Measurements from ENCODE around the gene ALKBH3.

ALKBH3 gene

DNA sequence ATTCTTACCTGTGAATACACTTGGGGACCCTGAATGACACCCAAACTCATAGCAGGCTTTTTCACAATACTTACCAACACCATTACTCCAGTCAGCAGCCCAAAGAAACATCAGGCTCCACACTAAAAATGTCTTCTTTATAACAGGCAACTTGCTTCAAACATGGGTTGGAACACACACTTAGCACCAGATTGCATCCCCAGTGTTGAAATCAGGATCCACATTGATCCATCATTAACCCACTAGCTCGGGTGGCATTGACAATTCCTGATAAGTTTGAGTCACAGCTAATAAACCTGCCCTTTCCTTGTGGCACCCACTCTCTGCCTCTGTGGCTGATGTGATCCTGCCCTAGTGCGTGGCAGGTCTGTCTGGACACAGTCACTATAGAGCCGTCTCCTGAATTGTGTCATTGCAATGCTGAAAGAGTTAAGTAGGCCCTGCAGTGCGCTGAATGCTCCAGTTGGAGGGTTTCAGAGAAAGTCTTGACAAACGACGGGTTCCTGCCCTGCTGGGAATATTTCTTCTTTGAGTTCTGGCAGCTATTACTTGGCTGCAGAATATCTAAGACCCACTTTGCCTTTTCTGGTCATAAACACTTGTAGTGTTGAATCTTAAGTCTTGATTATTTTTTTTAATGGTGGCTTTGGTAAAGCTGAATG is 42.2 kb downstream of the ALKBH3 start:
- no peak for DNase-seq (ENCODE audit: low read depth in 2 of 2)

DNA sequence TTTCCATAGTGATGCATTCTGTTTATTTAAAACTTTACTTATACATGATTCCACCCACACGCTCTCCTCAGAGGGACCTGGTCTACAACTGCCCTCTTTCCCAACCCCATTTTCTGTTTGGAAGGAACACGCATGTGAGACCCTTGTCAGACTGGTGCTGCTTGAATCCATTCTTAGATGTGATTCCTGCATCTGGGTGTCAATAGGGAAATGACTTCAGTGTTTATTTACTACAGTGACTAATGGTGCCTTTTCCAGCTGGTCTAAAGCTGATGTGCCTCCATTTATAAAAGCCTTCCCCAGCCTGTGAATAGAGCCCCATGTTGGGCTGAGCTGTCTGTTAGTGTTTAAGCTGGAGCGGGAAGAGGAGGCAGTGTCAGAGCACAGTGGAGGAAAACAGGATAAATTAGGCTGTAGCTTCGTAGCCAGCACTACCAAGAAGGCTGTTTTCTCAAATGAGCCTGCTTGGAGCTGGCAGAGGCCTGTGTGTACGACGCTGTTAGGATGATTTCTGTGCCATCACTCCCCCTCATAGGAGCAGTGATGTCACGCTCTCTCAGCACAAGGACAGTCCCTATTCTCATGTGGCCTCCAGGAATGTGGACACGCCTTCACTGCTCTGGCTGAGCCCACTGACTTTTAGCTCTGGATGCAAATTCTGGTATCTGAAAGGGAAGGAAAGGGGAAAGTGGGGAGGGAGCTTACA is 42.9 kb downstream of the ALKBH3 start:
- no peak for DNase-seq (ENCODE audit: low read depth in 2 of 2)

DNA sequence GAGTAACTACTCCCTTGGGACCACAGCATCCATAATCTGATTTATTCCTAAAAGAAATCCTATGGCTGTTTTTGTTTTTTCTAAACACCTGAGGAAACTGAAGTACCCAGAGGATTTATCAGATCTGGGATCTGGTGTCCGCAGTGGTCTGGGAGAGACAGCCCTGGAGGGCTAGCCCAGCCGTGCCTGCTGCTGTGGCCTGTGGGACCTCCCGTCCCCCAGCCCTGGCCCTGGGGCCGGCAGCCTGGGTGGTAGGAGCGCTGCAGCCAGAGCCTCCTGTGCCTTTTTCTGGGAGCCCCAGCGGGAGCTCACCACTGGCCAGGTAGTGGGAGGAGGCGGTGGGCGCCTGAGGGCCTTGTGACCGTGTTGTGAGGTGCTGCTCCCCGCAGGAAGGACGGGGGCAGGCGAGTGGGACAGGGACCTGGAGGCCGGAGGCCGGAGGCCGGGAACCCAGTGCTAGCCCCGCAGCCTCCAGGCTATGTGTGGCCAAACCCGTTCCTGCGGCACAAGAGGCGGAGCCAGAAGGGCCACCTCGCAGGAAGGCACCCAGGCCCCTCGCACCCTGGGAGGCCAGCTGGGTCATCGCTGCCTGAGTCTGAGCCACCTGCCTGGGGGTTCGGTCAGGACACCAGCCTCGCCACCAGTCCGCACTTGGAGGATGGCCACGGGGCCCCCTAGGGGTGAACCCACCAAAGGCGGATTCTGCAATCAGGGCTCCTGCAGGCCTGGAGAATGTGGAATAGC is 43.7 kb downstream of the ALKBH3 start:
- no peak for DNase-seq (ENCODE audit: low read depth in 2 of 2)

DNA sequence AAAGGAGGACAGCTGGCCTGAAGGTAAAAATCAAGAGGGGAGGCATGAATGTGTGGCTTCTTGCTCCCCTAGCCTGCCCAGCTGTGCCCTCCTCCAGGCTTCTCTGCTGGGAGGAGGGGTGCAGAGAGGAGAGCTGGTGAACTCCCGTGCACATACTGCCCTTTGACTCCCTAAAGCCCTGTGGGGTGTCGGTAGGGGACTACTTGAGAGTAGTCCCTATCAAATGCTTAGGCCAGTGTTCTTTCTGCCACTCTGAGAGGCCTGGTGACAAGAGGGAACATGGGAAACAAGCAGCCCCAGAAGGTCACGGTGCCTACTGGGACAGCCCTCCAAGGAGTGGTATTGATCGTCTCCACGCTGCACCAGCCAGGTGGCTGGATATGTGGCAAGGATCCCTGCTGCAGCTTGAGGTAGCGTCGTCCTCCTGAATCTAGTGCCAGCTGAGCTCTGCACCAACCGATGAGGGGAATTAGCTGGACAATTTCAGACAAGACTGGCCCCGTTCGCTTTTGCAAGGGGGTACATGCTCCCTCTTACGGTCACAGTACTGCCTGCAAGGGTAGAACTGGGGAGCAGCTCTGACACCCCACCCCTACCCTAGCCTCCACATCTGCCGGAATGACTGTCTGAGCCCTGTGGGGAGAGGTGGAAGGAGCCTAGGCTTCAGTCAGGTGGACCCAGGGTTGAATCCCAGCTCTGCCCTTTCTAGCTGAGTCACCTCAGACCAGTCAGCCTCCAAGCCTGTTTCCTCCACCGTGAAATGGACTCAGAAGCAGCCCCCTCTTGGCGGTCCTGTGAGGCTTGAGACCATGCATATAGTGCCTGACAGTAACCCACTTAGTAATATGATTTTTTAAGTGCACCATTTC is 44.7 kb downstream of the ALKBH3 start:
- no peak for DNase-seq (ENCODE audit: low read depth in 2 of 2)

DNA sequence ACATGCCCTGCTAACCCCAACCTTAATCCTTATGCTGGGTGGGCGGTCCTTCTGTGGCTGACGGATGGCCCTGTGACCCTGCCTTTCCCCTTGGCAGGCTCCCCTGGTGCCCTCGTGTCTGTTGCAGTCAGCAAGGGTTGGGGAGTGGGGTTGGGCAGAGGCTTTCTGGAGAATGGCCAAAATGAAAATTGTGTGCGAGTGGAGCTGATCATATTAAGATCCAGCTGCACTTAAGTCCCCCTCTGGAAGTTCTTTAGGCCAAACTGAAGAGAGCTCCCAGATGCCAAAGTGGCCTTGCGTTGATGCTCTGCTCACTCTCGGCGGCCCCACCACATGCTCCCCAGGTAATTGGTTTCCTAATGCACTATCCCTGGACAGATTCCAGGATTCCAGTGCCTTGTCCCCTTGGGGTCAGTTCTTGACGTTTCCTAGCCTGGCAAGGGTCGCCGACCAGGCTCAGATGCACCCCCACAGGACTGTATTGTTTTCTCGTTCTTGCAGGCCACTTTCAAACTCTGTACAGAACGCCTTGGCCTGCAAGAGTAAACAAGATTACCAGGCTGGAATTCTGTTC is 45.4 kb downstream of the ALKBH3 start:
- no peak for DNase-seq (ENCODE audit: low read depth in 2 of 2)

DNA sequence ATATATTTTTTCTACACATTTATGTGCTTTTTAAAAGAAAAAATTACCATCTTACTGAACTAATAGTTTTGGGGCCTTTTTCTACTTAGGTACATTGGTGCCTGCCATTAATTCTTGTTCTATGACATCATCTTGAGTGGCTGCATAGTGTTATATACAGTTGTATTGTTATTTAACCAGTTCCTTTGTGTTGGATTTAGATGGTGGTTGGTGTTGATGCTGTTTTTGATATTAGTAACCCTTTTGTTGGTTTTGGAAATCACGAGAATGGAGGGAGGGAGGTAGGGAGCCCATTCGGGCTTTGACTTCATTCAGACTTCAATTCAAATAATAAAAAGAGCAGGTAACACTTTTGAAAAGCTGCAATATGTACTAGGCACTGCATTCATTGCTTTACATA is 46.4 kb downstream of the ALKBH3 start:
- no peak for DNase-seq (ENCODE audit: low read depth in 2 of 2)

DNA sequence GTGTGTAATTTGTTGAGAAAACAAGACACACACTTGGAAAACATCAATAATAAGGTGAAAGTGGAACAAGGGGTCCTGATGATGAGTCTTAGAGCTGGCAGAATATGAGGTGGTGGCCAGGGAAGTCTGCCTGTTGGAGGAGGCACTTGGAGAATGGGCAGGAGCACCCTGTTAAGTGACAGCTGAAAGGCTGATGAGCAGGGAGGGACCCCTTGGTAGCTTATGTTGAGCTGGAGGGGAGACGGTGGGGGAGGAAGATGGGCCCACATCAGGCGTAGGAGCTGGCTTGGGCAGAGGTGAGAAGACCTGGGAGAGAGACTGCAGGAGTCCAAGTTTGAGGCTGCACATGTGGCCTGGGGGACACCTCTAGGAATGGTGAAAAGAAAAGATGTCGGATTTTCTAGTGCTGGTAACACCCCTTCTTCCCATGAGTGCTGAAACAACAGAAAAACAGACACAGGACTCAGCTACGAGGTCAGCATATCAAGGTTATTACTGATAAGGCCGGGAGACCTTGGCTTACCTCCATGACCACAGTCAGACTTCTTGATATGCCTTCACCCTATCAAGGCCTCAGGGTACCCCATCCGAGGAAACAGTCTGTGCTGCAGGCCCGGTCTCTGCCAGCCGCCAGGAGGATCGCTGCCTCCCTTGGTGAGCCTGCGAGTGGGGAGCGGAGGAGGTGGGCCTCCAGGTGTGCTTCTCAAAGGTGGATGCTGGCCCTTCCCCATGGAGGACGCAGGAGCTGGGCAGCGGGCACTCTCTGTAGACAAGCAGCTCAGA is 47.5 kb downstream of the ALKBH3 start:
- no peak for DNase-seq (ENCODE audit: low read depth in 2 of 2)

DNA sequence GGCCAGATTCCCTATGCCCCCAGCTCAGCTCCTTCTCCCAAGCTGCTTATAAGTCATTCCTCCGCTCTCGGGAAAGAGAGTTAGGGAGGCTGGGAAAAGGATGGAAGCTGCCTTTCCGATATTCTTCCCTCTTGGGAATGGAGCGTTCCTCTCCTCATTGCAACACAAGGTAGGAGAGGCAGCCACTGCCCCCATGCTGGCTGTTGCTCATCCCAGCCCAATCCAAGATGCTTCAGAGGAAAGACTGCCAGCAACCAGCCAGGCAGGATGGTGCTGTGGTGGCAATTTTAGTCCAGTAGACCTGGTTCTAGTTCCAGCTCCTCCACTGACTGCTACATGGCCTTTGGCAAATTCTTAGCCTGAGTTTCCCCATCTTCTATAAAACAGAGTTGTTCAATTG is 48.1 kb downstream of the ALKBH3 start:
- DNase-seq (ENCODE audit: low read depth in 2 of 2), result no peak

DNA sequence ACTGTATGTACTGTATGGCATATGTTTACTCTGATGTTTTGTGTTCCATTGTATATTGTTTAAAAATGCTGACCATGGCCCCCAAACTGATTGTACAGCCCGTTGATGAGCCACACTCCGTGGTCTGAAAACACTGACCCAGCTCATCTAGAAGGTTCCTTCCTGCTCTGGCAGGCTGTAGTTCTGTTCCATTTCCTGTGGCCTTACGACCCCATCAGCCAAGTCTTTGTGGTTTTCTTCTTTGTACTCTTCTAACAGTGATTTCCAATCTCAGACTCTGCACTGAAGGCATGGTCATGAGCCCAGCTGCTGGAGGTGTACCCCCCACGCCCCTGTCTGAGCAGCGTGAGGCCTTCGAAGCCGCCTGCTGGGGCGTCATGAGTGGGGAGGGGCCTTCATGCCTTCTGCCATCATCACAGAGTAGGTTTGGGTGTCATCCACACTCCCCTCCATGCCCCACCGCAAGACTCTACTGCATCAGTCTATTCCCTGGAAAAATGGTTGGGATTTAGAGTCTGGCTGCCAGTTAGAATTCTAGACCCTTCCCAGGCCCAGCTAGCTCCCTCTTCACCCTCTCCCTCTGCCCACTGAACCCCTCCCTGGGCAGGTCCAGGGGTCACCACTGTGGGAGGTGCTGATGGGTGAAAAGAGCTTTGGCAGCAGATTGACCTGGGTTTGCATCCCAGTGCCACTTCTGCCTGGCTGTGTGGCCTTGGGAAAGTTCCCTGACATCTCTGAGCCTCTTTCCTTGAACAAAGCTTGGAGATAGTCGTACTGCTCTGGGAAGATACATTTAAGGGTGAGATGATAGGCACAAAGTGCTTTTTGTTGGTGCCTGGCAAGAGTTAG is 50.5 kb downstream of the ALKBH3 start:
- DNase-seq (ENCODE audit: low read depth in 2 of 2), result no peak

DNA sequence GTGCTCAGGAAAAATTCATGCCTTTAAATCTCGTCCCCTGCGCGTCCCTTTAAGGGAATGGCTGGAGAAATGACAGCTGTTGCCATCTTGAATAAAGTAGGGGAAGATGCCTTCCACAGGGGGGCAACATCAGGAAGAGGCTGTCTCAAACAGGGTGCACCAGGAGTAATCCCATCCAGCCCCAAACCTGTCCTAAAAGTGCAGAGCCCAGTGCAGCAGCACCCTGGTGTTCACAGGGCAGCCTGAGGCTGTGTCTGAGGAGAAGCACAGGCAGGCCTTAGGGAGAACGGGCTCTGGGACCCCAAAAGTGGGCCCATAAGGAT is 51.0 kb downstream of the ALKBH3 start:
- no peak for DNase-seq (ENCODE audit: low read depth in 2 of 2)

DNA sequence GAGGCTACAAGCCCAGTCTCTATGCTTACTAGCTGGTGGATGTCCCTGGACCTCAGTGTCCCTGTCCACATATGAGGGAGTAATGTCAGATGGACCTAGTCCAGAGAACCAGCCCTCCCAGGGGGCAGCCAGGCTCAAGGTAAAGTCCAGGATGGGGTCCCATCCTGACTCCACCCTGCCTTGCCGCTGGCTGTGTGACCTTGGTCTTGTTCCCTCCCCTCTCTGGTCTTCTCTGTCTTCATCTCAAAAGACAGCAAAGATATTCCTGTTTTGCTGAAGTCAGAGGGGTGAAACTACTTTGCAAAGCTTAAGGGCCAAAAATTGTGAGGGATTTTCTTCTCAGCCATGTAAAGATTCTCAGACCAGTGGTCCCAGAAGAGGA is 52.6 kb downstream of the ALKBH3 start:
- no peak for DNase-seq (ENCODE audit: low read depth in 2 of 2)

DNA sequence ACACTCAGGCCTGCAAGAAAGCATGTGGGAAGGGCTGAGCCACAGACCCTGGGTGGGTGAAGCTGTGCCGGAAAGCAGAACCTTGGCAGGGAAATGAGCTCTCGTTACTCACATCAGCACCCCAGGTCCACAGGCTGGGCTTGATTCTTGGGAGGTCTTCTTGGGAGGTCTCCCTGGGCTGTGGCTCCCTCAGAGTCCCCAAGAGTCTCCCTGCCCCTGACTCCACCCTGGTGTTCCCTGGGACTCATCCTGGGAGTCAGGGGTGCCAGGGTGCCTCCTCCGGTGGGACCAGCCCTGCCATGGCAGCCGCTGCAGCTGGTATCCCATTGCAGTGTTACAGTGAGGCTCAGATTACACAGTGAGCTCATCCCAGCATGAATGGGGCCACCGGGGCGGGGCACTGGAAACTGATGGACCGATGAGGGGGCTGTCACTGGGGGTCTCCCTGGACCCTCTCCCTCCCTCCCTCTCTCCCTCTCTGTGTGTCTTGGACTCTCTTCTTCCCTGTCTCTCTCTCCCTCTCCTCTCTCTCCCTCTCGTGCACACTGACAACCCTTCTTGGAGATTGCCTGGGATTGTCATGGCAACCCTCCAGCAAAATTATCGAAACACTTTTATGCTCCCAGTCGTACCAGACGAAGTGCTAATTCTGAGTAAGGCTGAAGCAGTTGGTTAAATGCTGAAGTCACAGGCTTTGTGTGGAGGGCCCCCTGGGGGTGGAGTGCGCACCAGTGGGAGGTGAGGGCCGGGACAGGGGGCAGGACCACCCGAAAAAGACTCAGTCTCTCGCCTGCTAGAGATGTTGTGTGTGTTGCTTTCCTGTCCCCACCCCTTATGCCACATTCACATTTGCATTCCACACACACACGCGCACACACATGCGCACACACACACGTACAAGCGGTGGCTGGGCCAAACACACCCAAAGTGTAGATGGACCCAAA is 53.2 kb downstream of the ALKBH3 start:
- no peak for DNase-seq (ENCODE audit: low read depth in 2 of 2)

DNA sequence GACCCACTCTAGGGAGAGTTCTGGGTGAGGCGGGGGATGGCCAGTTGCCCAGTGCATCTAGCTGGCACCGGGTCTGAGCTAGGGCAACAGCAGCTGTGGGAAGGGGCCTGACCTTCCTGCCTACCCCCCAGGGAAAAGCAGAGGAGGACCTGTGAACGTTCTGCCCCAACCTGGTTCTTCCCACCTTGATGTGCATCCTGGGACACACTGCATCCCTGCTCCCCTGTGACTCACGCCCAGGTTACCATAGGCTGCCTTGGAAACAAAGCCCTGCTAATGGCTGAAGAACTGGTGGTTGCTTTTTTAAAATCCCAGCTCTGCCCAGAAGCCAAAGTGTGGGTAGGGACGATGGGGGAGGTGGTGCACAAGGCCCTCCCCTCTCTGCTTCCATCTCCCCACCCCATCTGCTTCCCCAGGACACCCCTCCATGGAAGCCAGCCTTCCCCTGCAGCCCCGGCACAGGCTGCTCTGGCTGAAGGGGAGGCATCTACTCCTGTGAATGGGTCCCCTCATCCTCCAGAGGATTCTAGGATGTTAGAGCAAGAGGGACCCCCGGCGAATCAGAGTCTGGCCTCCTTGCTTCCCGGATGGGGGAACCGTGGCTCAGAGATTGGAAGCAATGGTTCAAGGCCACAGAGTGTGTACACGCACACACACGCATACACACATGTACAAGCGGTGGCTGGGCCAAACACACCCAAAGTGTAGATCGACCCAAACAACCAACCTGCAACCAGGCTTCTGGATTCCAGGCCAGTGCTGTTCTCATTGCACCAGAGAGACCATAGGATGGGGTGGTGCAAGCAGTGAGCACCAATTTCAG is 54.2 kb downstream of the ALKBH3 start:
- no peak for DNase-seq (ENCODE audit: low read depth in 2 of 2)

DNA sequence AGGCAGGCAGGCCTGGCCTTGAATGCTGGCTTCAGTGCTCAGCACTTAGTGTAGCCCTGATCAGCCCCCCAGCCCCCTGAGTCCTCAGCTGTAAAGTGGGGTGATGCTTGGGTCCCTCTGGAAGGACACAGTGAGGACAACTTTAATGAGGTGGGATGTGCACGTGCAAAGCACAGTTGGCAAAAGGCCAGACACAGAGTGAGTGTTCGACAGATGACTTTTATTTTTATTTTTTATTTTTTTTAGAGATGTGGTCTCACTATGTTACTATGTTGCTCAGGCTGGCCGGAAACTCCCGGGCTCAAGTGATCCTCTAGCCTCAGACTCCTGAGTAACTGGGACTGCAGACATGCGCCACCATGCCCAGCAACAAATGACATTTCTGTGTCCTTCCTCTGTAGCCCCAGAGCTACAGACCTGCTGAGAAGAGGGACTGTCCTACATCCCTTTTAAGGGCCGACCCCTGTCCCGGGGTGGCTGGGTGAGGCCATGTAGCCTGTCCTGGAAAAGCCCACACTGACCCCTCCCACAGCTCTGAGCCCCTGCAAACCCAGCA is 54.9 kb downstream of the ALKBH3 start:
- no peak for DNase-seq (ENCODE audit: low read depth in 2 of 2)

DNA sequence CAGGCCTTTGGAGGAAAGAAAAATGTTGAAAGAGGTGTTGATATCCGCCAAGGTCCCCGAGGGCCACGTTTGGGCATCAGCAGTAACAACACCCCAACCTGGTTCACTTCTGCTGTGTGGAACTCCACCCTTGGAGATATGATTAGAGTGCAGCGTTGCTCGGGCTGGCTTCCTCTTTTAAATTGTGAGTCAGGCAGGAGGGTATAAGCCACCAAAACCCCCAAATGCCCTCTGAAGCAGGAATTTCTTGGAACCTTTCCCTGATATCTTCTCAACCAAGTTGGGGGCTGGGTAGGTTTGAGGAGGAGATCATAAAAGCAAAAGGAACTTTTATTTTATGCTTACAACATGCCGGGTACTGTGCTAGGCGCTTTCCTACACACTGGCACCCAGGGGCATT is 55.4 kb downstream of the ALKBH3 start:
- DNase-seq (ENCODE audit: low read depth in 2 of 2), result no peak

DNA sequence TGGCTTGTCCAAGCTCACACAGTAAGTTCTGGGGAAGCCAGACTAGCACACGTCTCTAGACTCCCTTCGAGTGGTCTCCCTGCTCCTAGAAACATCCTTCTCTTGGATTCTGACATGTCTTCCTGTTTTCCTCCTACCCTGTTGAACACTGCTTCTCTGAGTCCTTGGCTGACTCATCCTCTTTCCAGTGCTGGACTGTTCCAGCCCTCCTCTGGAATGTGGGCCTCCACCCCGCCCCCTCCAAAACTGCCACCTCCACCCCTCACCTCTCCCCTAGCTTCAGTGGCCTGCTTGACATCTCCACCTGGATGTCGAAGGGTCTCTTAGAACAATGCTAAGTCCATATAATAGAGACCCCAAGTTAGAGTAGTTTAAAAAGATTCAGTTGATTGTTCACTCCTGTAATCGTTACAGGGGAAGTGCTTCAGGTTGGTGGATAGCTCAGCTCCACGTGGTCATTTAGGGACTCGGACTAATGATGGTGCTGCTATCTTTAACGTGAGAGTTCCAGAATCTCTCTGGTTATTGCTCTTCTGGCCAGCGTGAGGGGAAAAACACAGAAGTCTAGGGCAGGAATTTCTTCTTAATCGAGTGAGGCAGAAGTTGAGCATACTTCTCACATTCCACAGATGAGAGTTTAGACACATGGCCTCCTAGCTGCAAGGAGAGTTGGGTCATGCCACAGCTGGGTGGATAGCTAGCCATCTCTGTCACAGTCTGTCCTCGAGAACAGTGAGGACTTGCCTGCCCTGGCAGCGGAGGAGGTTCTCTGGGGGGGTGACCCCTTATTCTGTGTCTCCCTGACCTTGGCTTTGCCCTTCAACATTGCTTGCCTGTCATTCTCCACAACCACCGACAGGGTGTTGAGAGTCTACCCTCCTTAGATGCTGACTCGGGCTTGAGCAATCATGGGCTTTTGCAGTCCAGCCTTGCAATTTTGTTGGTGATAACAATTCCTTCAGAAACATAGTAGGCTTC is 57.1 kb downstream of the ALKBH3 start:
- DNase-seq (ENCODE audit: low read depth in 2 of 2), result no peak

Data from activated CD8-positive, alpha-beta memory T cell treated with anti-CD3 and anti-CD28 coated beads for 4 hours (primary cell).